H1 (cell line): ENCODE results near the gene CAPN2.

Experiments
- CREB1 ChIP-seq: IDR thresholded peaks from 2 replicates; pipeline ENCODE4 v1.6.1; 2012; ENCODE audit warnings: inconsistent platforms
- EP300 ChIP-seq, 2 experiments: IDR thresholded peaks; 1 replicate in 1 of 2; 2 replicates in 1 of 2; pipeline ENCODE4 v1.6.1; 2011 to 2012; ENCODE audit warnings: low read depth in 2 of 2, low read length in 2 of 2, mild to moderate bottlenecking in 2 of 2, borderline replicate concordance in 1 of 2, inconsistent platforms in 1 of 2, moderate library complexity in 1 of 2
- EZH2 ChIP-seq: fragments of 200-600 bp; sonication (generic); IDR thresholded peaks from 2 replicates; pipeline ENCODE4 v1.7.1; 2012; ENCODE audit warnings: low read depth, mild to moderate bottlenecking, moderate library complexity, low read length, inconsistent platforms; ENCODE audit not compliant: severe bottlenecking
- GABPA ChIP-seq: IDR thresholded peaks from 2 replicates; pipeline ENCODE4 v1.6.1; 2011; ENCODE audit warnings: mild to moderate bottlenecking, low read length, moderate library complexity, borderline replicate concordance; ENCODE audit not compliant: insufficient read depth
- JUN ChIP-seq: IDR thresholded peaks from 2 replicates; pipeline ENCODE4 v1.6.1; 2011; ENCODE audit warnings: low read depth, mild to moderate bottlenecking, improper control_type of control experiment, low read length
- JUND ChIP-seq: IDR thresholded peaks from 2 replicates; pipeline ENCODE4 v1.6.1; 2011; ENCODE audit warnings: mild to moderate bottlenecking, improper control_type of control experiment, low read length
- MAFK ChIP-seq: IDR thresholded peaks from 2 replicates; pipeline ENCODE4 v1.6.1; 2012; ENCODE audit warnings: low read depth, mild to moderate bottlenecking, improper control_type of control experiment, low read length
- POLR2A ChIP-seq, 2 experiments: IDR thresholded peaks; 1 replicate in 1 of 2; 2 replicates in 1 of 2; pipeline ENCODE4 v1.6.1; 2011; ENCODE audit warnings: low read depth in 2 of 2, low read length in 2 of 2, mild to moderate bottlenecking in 2 of 2; ENCODE audit errors: control extremely low read depth in 1 of 2
- POLR2AphosphoS5 ChIP-seq: IDR thresholded peaks from 2 replicates; pipeline ENCODE4 v1.6.1; 2011; ENCODE audit warnings: low read depth, low read length
- RAD21 ChIP-seq, 2 experiments: IDR thresholded peaks in 1 of 2; conservative IDR thresholded peaks in 1 of 2; 2 replicates each; pipeline ENCODE4 v1.6.1; 2011; ENCODE audit warnings: low read depth in 2 of 2, low read length in 2 of 2, improper control_type of control experiment in 1 of 2, inconsistent platforms in 1 of 2, mild to moderate bottlenecking in 1 of 2, moderate library complexity in 1 of 2
- TEAD4 ChIP-seq: IDR thresholded peaks from 2 replicates; pipeline ENCODE4 v1.6.1; 2012; ENCODE audit warnings: low read depth, low read length, inconsistent platforms, mixed read lengths
- ZNF274 ChIP-seq: IDR thresholded peaks from 2 replicates; pipeline ENCODE4 v1.7.0; 2012; ENCODE audit warnings: low read length, borderline replicate concordance; ENCODE audit errors: extremely low read depth
- TF ChIP-seq, protein P1 (sequence below), 3 experiments: IDR thresholded peaks; 1 replicate in 2 of 3; 2 replicates in 1 of 3; pipeline versions ENCODE4 v1.5.1 to v1.6.1; 2011; ENCODE audit warnings: low read length in 3 of 3, mild to moderate bottlenecking in 3 of 3, inconsistent platforms in 2 of 3, low read depth in 1 of 3, moderate library complexity in 1 of 3; ENCODE audit not compliant: insufficient read depth in 1 of 3; ENCODE audit errors: control extremely low read depth in 1 of 3

GRCh38 chr1:223751696-223752095 is 39.4 kb downstream of the CAPN2 start:
- TF ChIP-seq POLR2A (IDR thresholded peaks at IDR 0.05; ENCODE audit: control extremely low read depth in 1 of 2, low read depth in 2 of 2, low read length in 2 of 2), result no peak
- TF ChIP-seq, protein P1, sequence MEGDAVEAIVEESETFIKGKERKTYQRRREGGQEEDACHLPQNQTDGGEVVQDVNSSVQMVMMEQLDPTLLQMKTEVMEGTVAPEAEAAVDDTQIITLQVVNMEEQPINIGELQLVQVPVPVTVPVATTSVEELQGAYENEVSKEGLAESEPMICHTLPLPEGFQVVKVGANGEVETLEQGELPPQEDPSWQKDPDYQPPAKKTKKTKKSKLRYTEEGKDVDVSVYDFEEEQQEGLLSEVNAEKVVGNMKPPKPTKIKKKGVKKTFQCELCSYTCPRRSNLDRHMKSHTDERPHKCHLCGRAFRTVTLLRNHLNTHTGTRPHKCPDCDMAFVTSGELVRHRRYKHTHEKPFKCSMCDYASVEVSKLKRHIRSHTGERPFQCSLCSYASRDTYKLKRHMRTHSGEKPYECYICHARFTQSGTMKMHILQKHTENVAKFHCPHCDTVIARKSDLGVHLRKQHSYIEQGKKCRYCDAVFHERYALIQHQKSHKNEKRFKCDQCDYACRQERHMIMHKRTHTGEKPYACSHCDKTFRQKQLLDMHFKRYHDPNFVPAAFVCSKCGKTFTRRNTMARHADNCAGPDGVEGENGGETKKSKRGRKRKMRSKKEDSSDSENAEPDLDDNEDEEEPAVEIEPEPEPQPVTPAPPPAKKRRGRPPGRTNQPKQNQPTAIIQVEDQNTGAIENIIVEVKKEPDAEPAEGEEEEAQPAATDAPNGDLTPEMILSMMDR (IDR thresholded peaks at IDR 0.05; ENCODE audit: control extremely low read depth in 1 of 3, insufficient read depth in 1 of 3, low read depth in 1 of 3, low read length in 3 of 3), result no peak
- no peak for TF ChIP-seq POLR2AphosphoS5
- no peak for TF ChIP-seq MAFK
- no peak for TF ChIP-seq EZH2
- no peak for TF ChIP-seq EP300 (IDR thresholded peaks at IDR 0.05; ENCODE audit: borderline replicate concordance in 1 of 2, low read depth in 2 of 2, low read length in 2 of 2)
- TF ChIP-seq CREB1, result no peak
- no peak for TF ChIP-seq JUN
- TF ChIP-seq RAD21 (IDR thresholded peaks at IDR 0.05 in 1 of 2, conservative IDR thresholded peaks at IDR 0.05 in 1 of 2; ENCODE audit: low read depth in 2 of 2, low read length in 2 of 2), result no peak
- TF ChIP-seq GABPA, result no peak
- no peak for TF ChIP-seq ZNF274
- TF ChIP-seq TEAD4, result no peak
- TF ChIP-seq JUND, result no peak
